HG02763 (cell line): ENCODE measurements around the gene PRDM2.

ENCODE experiments used
- ATAC-seq: cut with Tn5 transposase; IDR thresholded peaks from one replicate; pipeline ENCODE4 v1.9.1; 2021; ENCODE audit warnings: mild to moderate bottlenecking, moderate library complexity; ENCODE audit not compliant: unreplicated experiment

The PRDM2 gene

GRCh38 chr1:13809461-13810159, 109.6 kb downstream of the PRDM2 start:
- no peak for ATAC-seq

- no peak for ATAC-seq
Measured at GRCh38 chr1:13812456-13813397, 112.7 kb downstream of the PRDM2 start.

- ATAC-seq = no peak
Measured at GRCh38 chr1:13813398-13814012, 113.5 kb downstream of the PRDM2 start.

- no peak for ATAC-seq
Measured at GRCh38 chr1:13814131-13814530, 114.1 kb downstream of the PRDM2 start.

- no peak for ATAC-seq
Measured at GRCh38 chr1:13816016-13816760, 116.2 kb downstream of the PRDM2 start.

GRCh38 chr1:13817906-13818305, 117.9 kb downstream of the PRDM2 start:
- no peak for ATAC-seq

- no peak for ATAC-seq
Measured at GRCh38 chr1:13818926-13819325, 118.9 kb downstream of the PRDM2 start.

GRCh38 chr1:13819642-13820041, 119.7 kb downstream of the PRDM2 start:
- ATAC-seq = no peak

- ATAC-seq = no peak
Measured at GRCh38 chr1:13820055-13820454, 120.1 kb downstream of the PRDM2 start.

- ATAC-seq = no peak
Measured at GRCh38 chr1:13820456-13820855, 120.5 kb downstream of the PRDM2 start.

GRCh38 chr1:13823126-13823880, 123.3 kb downstream of the PRDM2 start:
- ATAC-seq = no peak

GRCh38 chr1:13823936-13824335, 123.9 kb downstream of the PRDM2 start:
- no peak for ATAC-seq

GRCh38 chr1:13824626-13825025, 124.6 kb downstream of the PRDM2 start:
- ATAC-seq = no peak

GRCh38 chr1:13825033-13825432, 125.0 kb downstream of the PRDM2 start:
- ATAC-seq = no peak

- no peak for ATAC-seq
Measured at GRCh38 chr1:13826009-13826408, 126.0 kb downstream of the PRDM2 start.

GRCh38 chr1:13826591-13826990, 126.6 kb downstream of the PRDM2 start:
- ATAC-seq = no peak

GRCh38 chr1:13828454-13829151, 128.6 kb downstream of the PRDM2 start:
- ATAC-seq = no peak

- no peak for ATAC-seq
Measured at GRCh38 chr1:13829152-13829769, 129.3 kb downstream of the PRDM2 start.

- ATAC-seq = no peak
Measured at GRCh38 chr1:13830170-13830569, 130.2 kb downstream of the PRDM2 start.
